Activated gamma-delta T cell treated with Interleukin-2 at 50 U/mL for 16 hours (primary cell): ENCODE data around the gene CSDE1.

Experiments
- DNase-seq: peaks from one replicate; pipeline ENCODE4 v3.0.0-alpha.2; 2020

Gene CSDE1

GRCh38 chr1:114700036-114700600 lies 57.7 kb downstream of the CSDE1 start:
- no peak for DNase-seq

GRCh38 chr1:114696810-114697209 lies 61.0 kb downstream of the CSDE1 start:
- no peak for DNase-seq

GRCh38 chr1:114695430-114696058 lies 62.2 kb downstream of the CSDE1 start, which contains the start of gene AMPD1:
Gene AMPD1 (minus strand): TSS chr1:114695546. CDS start chr1:114695471, 75 bp downstream.
- no peak for DNase-seq

- no peak for DNase-seq
These were observed 63.1 kb downstream of the CSDE1 start for GRCh38 chr1:114694540-114695310.

- DNase-seq: no peak
These were observed 64.8 kb downstream of the CSDE1 start for GRCh38 chr1:114692947-114693346.

GRCh38 chr1:114691061-114691460 lies 66.7 kb downstream of the CSDE1 start:
- no peak for DNase-seq

- DNase-seq: no peak
These were observed 67.6 kb downstream of the CSDE1 start for GRCh38 chr1:114690148-114690547.

GRCh38 chr1:114688526-114688925 lies 69.3 kb downstream of the CSDE1 start:
- no peak for DNase-seq

GRCh38 chr1:114685851-114686250 lies 71.9 kb downstream of the CSDE1 start:
- DNase-seq: no peak

GRCh38 chr1:114677691-114678090 lies 80.1 kb downstream of the CSDE1 start:
- DNase-seq: no peak

- DNase-seq: no peak
These were observed 81.7 kb downstream of the CSDE1 start for GRCh38 chr1:114676115-114676514.

- no peak for DNase-seq
These were observed 85.9 kb downstream of the CSDE1 start for GRCh38 chr1:114671939-114672275.

- no peak for DNase-seq
These were observed 86.5 kb downstream of the CSDE1 start for GRCh38 chr1:114671011-114671938.

GRCh38 chr1:114670083-114671010 lies 87.4 kb downstream of the CSDE1 start:
- peak; percentile 82 for DNase-seq

- no peak for DNase-seq
These were observed 88.2 kb downstream of the CSDE1 start, which contains the start of gene DENND2C for GRCh38 chr1:114669562-114670082. Gene DENND2C (minus strand): TSS chr1:114670049. CDS start chr1:114625984, 44,065 bp downstream.

GRCh38 chr1:114668784-114669561 lies 88.8 kb downstream of the CSDE1 start:
- no peak for DNase-seq

- DNase-seq: no peak
These were observed 89.4 kb downstream of the CSDE1 start for GRCh38 chr1:114668373-114668772.

GRCh38 chr1:114666954-114667353 lies 90.8 kb downstream of the CSDE1 start:
- DNase-seq: no peak
